OCI-LY3 (cell line): Measurements from ENCODE around the gene ANAPC10.

ENCODE experiments used
- H2AFZ ChIP-seq: fragments of 200-600, 300-600 bp; shearing (Covaris generic); 2 replicates; pipeline ENCODE4 v1.6.0; 2014; ENCODE audit warnings: antibody characterized with exemption, low read depth, low read length
- H3K27ac ChIP-seq: fragments of 200-600, 300-600 bp; sonication (generic); 2 replicates; pipeline ENCODE4 v1.5.1; 2014; ENCODE audit warnings: mild to moderate bottlenecking, low read length, moderate library complexity, mixed read lengths
- H3K27me3 ChIP-seq: fragments of 200-600, 300-600 bp; sonication (generic); 2 replicates; pipeline ENCODE4 v1.6.1; 2014; ENCODE audit warnings: low read depth, low read length, mixed read lengths
- H3K36me3 ChIP-seq: fragments of 200-600, 300-600 bp; sonication (generic); replicated peaks from 2 replicates; pipeline ENCODE3; 2014; ENCODE audit warnings: low read depth, low read length, mixed read lengths
- H3K4me1 ChIP-seq: fragments of 300-600, 200-600 bp; sonication (generic); 2 replicates; pipeline ENCODE4 v1.6.1; 2014; ENCODE audit warnings: low read length, mixed read lengths
- H3K4me2 ChIP-seq: fragments of 200-600, 300-600 bp; sonication (generic); 2 replicates; pipeline ENCODE4 v1.6.1; 2014; ENCODE audit warnings: low read length, mixed read lengths
- H3K4me3 ChIP-seq: fragments of 300-600, 200-600 bp; sonication (generic); 2 replicates; pipeline ENCODE4 v1.5.1; 2014; ENCODE audit warnings: antibody characterized with exemption, mild to moderate bottlenecking, low read length, moderate library complexity
- H3K79me2 ChIP-seq: fragments of 300-600, 200-600 bp; shearing (Covaris generic); 2 replicates; pipeline ENCODE4 v1.6.1; 2014; ENCODE audit warnings: mild to moderate bottlenecking, low read length, mixed read lengths
- H3K9ac ChIP-seq: fragments of 300-600, 200-600 bp; shearing (Covaris generic); 2 replicates; pipeline ENCODE4 v1.6.0; 2014; ENCODE audit warnings: mild to moderate bottlenecking, low read length, moderate library complexity
- H3K9me3 ChIP-seq: fragments of 200-600, 300-600 bp; shearing (Covaris generic); 2 replicates; pipeline ENCODE4 v1.6.1; 2014; ENCODE audit warnings: low read length, mixed read lengths; ENCODE audit not compliant: insufficient read depth
- H4K20me1 ChIP-seq: fragments of 200-600, 300-600 bp; sonication (generic); 2 replicates; pipeline ENCODE4 v1.6.1; 2016; ENCODE audit warnings: low read length, mixed read lengths; ENCODE audit not compliant: insufficient read depth
- EZH2phosphoT487 ChIP-seq: fragments of 200-600 bp; shearing (Covaris generic); IDR thresholded peaks from 2 replicates; pipeline ENCODE4 v1.6.1; 2018; ENCODE audit warnings: antibody characterized with exemption, mixed run types, low read depth
- TF ChIP-seq, protein P1 (sequence below): fragments of 200-600, 300-600 bp; sonication (generic); IDR thresholded peaks from 2 replicates; pipeline ENCODE4 v1.5.1; 2014; ENCODE audit warnings: antibody characterized with exemption, low read length, low read depth

Gene ANAPC10

DNA sequence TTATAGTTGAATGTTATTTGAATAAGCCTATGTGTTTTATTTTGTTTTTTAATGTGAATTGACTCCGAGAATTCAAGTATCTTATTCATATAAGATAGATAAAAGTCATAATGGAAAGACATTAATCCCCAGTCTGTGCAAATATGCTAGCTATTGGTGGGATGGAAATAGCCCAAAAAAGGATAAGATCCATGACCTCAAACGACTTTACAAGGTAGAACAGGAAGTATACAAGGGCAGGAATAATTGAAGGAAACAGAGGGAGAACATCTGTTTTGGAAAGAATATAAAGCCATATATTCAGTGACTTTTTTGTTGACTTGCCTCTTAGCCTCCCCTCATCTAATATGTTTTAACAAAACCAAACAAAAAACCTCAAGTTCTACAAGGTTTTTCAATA is 9.1 kb upstream of the ANAPC10 start:
- H3K4me1 ChIP-seq: peaks cover 17% of the 10 kb centered on the region
- no peak overlapping the region for H3K4me3 ChIP-seq
- peaks cover 21% of the 10 kb centered on the region for H4K20me1 ChIP-seq
- no peak overlapping the region for H3K4me2 ChIP-seq
- no peak overlapping the region for H3K27ac ChIP-seq
- TF ChIP-seq, protein P1, sequence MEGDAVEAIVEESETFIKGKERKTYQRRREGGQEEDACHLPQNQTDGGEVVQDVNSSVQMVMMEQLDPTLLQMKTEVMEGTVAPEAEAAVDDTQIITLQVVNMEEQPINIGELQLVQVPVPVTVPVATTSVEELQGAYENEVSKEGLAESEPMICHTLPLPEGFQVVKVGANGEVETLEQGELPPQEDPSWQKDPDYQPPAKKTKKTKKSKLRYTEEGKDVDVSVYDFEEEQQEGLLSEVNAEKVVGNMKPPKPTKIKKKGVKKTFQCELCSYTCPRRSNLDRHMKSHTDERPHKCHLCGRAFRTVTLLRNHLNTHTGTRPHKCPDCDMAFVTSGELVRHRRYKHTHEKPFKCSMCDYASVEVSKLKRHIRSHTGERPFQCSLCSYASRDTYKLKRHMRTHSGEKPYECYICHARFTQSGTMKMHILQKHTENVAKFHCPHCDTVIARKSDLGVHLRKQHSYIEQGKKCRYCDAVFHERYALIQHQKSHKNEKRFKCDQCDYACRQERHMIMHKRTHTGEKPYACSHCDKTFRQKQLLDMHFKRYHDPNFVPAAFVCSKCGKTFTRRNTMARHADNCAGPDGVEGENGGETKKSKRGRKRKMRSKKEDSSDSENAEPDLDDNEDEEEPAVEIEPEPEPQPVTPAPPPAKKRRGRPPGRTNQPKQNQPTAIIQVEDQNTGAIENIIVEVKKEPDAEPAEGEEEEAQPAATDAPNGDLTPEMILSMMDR: no peak
- no peak for TF ChIP-seq EZH2phosphoT487
- H2AFZ ChIP-seq: no peak overlapping the region
- peaks cover 67% of the 10 kb centered on the region for H3K79me2 ChIP-seq
- H3K36me3 ChIP-seq: peaks cover 61% of the 10 kb centered on the region
- no peaks in the 10 kb centered on the region for H3K27me3 ChIP-seq
- no peaks in the 10 kb centered on the region for H3K9me3 ChIP-seq
- no peak overlapping the region for H3K9ac ChIP-seq

- Histone ChIP-seq H2AFZ (no peak overlapping the region), H3K79me2 (peaks cover 94% of the 10 kb centered on the region), H3K9ac (no peak overlapping the region), H3K4me3 (peak overlapping the region; percentile 22; the same call in 1 of the 2 replicates), H3K27ac (peak overlapping the region; percentile 19), H3K36me3 (peaks cover 55% of the 10 kb centered on the region), H3K4me2 (peak overlapping the region; percentile 42), H3K9me3 (no peaks in the 10 kb centered on the region), H3K27me3 (no peaks in the 10 kb centered on the region), H4K20me1 (peaks cover 50% of the 10 kb centered on the region), H3K4me1 (peaks cover 43% of the 10 kb centered on the region)
- TF ChIP-seq, protein P1: no peak
- no peak for TF ChIP-seq EZH2phosphoT487
These were observed 5.5 kb upstream of the ANAPC10 start for GRCh38 chr4:145103496-145103895.

DNA sequence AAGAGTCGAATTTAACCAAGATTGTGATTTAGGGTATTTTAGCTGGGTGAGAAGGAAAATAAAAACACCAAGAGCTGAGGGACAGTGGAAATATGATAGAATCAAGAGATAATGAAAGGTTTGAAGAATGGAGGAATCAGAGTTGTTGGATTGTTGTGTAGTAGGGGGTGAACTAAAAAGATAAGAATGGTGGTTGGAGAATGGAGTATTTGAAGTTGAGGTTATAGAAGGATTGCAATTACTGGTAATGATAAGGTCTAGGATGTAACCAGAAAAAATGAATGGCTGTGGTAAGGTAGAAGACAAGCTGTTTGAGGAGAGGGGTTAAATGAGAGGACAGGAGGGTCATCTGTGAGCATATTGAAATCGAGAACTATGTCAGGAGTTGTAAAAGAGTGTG is 4.6 kb upstream of the ANAPC10 start:
- peaks cover 98% of the 10 kb centered on the region for H3K79me2 ChIP-seq
- H3K4me1 ChIP-seq: peaks cover 43% of the 10 kb centered on the region
- H3K27ac ChIP-seq: peak overlapping the region; percentile 3; the same call in 1 of the 2 replicates
- H3K27me3 ChIP-seq: no peaks in the 10 kb centered on the region
- no peaks in the 10 kb centered on the region for H3K9me3 ChIP-seq
- no peak overlapping the region for H3K9ac ChIP-seq
- peak overlapping the region; percentile 22; the same call in 1 of the 2 replicates for H3K4me3 ChIP-seq
- H3K4me2 ChIP-seq: peak overlapping the region; percentile 42
- peaks cover 50% of the 10 kb centered on the region for H4K20me1 ChIP-seq
- no peak overlapping the region for H2AFZ ChIP-seq
- TF ChIP-seq EZH2phosphoT487: no peak
- TF ChIP-seq, protein P1: no peak
- H3K36me3 ChIP-seq: peaks cover 50% of the 10 kb centered on the region

DNA sequence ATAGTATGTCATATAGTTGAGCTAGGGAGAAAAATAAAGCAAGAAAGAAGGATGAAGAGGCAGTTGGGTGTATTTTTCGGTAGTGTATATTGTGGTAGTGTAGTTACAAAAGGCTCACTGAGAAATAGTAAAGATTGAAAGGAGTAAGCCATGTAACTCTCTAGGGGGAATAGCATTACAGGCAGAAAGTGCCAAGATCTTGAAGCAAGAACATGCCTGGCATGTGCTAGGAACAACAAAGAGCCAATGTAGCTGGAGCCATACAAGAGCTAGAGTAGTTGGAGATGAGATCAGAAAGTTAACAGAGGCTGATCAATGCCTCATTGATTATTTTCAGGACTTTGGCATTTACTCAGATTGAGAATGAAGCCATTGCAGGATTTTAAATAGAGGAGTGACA is 3.1 kb upstream of the ANAPC10 start:
- no peak for TF ChIP-seq EZH2phosphoT487
- TF ChIP-seq, protein P1: no peak
- Histone ChIP-seq H3K9ac (no peak overlapping the region), H3K4me3 (no peak overlapping the region), H4K20me1 (peaks cover 50% of the 10 kb centered on the region), H3K4me1 (peaks cover 51% of the 10 kb centered on the region), H3K79me2 (peaks cover 99% of the 10 kb centered on the region), H3K27ac (no peak overlapping the region), H3K27me3 (no peaks in the 10 kb centered on the region), H2AFZ (no peak overlapping the region), H3K36me3 (peaks cover 39% of the 10 kb centered on the region), H3K9me3 (no peaks in the 10 kb centered on the region), H3K4me2 (peak overlapping the region; percentile 42; the same call in 1 of the 2 replicates)
